Activated naive CD8-positive, alpha-beta T cell treated with anti-CD3 and anti-CD28 coated beads, Interleukin-2, amount 10 ng/mL, durations not matched to agents 7 days and 5 days (primary cell): ENCODE measurements around the gene RPL29. TPM values are rescaled to one million over a fixed set of nuclear protein-coding genes. Genes with fewer than 3 reads are reported as not detected.
A peak's percentile ranks its signal among the peaks of the same experiment; 100 is the strongest.

ENCODE experiments used
- ATAC-seq: fragments of 150-1000 bp; cut with Tn5 transposase; one replicate; pipeline ENCODE4 v1.10.0; 2021; ENCODE audit warnings: low read depth, moderate library complexity
- POLR2A ChIA-PET: fragments of 350-600 bp; sonication (Branson Sonifier 250); formaldehyde crosslinking; loops from one replicate; lab custom pipeline; 2021; ENCODE audit warnings: antibody characterized with exemption; lab: Charles Lee
- DNase-seq: peaks from one replicate; pipeline ENCODE4 v3.0.0; 2021
- H3K27ac Mint-ChIP-seq: one replicate; pipeline ENCODE4 v1.8.0; 2022; ENCODE audit warnings: mild to moderate bottlenecking, mixed read lengths
- H3K27me3 Mint-ChIP-seq: one replicate; pipeline ENCODE4 v1.8.0; 2022; ENCODE audit warnings: mild to moderate bottlenecking, moderate library complexity, mixed read lengths
- H3K36me3 Mint-ChIP-seq: one replicate; pipeline ENCODE4 v1.8.0; 2021; ENCODE audit warnings: mild to moderate bottlenecking, mixed read lengths
- H3K4me1 Mint-ChIP-seq: one replicate; pipeline ENCODE4 v1.8.0; 2021; ENCODE audit warnings: mixed read lengths
- H3K4me3 Mint-ChIP-seq: one replicate; pipeline ENCODE4 v1.8.0; 2022; ENCODE audit warnings: mild to moderate bottlenecking, moderate library complexity, mixed read lengths
- H3K9me3 Mint-ChIP-seq: one replicate; pipeline ENCODE4 v1.8.0; 2021; ENCODE audit warnings: mixed read lengths
- total RNA-seq, 2 experiments: library from RNA; stranded (reverse); gene quantifications; one replicate each; pipeline ENCODE4 v1.2.3, GENCODE V29; 2021

The RPL29 gene
- total RNA-seq, 2 experiments from 2014 or later: 1,076 to 1,089 TPM

DNA sequence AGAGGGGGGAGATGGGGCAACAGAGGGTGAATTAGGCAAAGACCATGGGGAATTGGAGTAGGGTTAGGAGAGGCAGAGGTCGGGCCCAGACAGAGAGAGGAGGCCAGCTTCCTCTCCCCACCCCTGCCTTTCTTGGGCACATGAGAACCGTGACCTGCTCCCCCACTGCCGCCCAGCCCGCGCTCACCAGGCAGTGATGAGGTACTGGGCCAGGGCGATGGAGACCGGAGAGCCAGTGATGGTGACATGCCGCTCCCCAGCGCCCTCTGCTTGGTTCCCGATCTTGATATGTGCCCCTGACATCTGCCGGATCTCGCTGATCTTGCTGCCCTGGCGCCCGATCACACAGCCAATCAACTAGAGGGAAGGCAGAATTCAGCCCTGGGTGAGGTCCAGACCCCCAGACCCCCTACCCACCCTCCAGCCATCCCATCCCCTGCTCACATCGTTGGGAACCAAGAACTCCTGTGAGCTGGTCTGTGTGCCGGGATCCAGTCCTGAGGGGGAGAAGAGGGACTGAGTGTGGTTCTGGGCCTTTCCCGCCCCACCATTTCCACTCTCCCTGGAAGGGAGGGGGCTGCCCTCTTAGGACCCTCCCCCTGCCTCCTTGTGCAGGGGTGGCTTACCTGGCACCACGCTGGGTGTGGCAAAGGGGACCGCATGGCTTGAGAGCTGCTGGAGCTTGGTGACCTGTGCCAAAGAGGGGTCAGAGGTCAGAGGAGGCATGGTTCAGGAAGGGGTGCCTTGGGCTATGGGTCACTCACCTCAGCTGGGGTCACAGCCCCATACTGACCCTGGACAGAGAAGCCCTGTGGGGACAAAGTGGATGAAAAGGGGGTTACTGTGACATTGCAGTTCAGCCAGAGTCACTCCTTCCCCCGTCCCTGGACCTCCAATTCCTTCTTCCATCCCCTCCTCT is 36.8 kb downstream of the RPL29 start:
- Mint-ChIP-seq H3K4me3 (no peak overlapping the region), H3K36me3 (peaks cover 2% of the 10 kb centered on the region), H3K27me3 (peaks cover 34% of the 10 kb centered on the region), H3K27ac (no peak overlapping the region), H3K9me3 (no peaks in the 10 kb centered on the region), H3K4me1 (peaks cover 2% of the 10 kb centered on the region)
- POLR2A ChIA-PET: interaction anchor here (0.6 kb wide), 1 partner anchor 21 kb away, joined by 3 read pairs; no protein-coding TSS in a partner anchor
- DNase-seq: no peak
- ATAC-seq: no peak

GRCh38 chr3:51957520-51958205 is 38.0 kb downstream of the RPL29 start:
- Mint-ChIP-seq H3K36me3 (peaks cover 2% of the 10 kb centered on the region), H3K4me1 (peaks cover 3% of the 10 kb centered on the region), H3K4me3 (no peak overlapping the region), H3K27me3 (peaks cover 43% of the 10 kb centered on the region), H3K27ac (no peak overlapping the region), H3K9me3 (no peaks in the 10 kb centered on the region)
- POLR2A ChIA-PET: interaction anchor here (1.6 kb wide), 1 partner anchor 15 kb away, joined by 8 read pairs; no protein-coding TSS in a partner anchor
- no peak for DNase-seq
- ATAC-seq: no peak

DNA sequence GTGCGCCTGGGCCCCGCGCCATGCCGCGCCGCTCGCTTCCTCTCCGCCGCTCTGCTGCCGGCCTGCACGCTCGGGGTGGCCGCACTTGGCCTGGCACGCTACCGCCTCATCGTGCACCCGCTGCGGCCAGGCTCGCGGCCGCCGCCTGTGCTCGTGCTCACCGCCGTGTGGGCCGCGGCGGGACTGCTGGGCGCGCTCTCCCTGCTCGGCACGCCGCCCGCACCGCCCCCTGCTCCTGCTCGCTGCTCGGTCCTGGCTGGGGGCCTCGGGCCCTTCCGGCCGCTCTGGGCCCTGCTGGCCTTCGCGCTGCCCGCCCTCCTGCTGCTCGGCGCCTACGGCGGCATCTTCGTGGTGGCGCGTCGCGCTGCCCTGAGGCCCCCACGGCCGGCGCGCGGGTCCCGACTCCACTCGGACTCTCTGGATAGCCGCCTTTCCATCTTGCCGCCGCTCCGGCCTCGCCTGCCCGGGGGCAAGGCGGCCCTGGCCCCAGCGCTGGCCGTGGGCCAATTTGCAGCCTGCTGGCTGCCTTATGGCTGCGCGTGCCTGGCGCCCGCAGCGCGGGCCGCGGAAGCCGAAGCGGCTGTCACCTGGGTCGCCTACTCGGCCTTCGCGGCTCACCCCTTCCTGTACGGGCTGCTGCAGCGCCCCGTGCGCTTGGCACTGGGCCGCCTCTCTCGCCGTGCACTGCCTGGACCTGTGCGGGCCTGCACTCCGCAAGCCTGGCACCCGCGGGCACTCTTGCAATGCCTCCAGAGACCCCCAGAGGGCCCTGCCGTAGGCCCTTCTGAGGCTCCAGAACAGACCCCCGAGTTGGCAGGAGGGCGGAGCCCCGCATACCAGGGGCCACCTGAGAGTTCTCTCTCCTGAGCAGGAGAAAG is 39.6 kb downstream of the RPL29 start:
- H3K9me3 Mint-ChIP-seq: no peaks in the 10 kb centered on the region
- POLR2A ChIA-PET: interaction anchor here (1.6 kb wide), 1 partner anchor 13 kb away, joined by 8 read pairs; no protein-coding TSS in a partner anchor
- H3K4me1 Mint-ChIP-seq: peaks cover 3% of the 10 kb centered on the region
- H3K27ac Mint-ChIP-seq: no peak overlapping the region
- H3K27me3 Mint-ChIP-seq: peaks cover 41% of the 10 kb centered on the region
- DNase-seq: peak; percentile 60
- peak overlapping the region; percentile 19 for H3K4me3 Mint-ChIP-seq
- ATAC-seq: peak; percentile 59
- peaks cover 2% of the 10 kb centered on the region for H3K36me3 Mint-ChIP-seq

GRCh38 chr3:51955175-51955892 is 40.4 kb downstream of the RPL29 start, which contains the start of gene GPR62:
GPR62 (plus strand) TSS chr3:51955381; CDS start chr3:51955653, 272 bp downstream.
- Mint-ChIP-seq H3K36me3 (peaks cover 2% of the 10 kb centered on the region), H3K27ac (no peak within 1 kb of the TSS), H3K4me1 (peaks cover 3% of the 10 kb centered on the region), H3K4me3 (no peak within 1 kb of the TSS), H3K27me3 (peaks cover 40% of the 10 kb centered on the region), H3K9me3 (no peaks in the 10 kb centered on the region)
- DNase-seq: no peak
- no peak for ATAC-seq
- POLR2A ChIA-PET: no interaction called here

DNA sequence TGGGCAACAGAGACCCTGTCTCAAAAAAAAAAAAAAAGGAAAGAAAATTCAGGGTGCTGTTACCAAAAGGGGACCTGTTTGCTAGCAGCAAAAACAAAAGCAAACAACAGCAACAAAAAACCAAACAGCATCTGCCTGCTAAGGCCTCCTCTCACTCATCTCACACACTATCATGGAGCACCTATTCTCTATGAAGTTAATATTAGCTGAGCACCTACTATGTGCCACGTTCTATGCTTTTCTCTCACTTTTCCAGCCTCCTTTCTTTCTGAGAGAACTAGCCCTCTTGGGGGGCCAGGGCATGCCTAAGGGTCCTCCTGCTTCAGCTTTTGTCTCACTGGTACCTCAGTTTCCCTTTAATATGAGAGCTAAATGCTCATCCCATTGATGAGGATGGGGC is 41.0 kb downstream of the RPL29 start:
- DNase-seq (no peak), ATAC-seq (no peak)
- H3K36me3 Mint-ChIP-seq: peaks cover 2% of the 10 kb centered on the region
- H3K4me1 Mint-ChIP-seq: peaks cover 3% of the 10 kb centered on the region
- H3K9me3 Mint-ChIP-seq: no peaks in the 10 kb centered on the region
- no peak overlapping the region for H3K4me3 Mint-ChIP-seq
- no peak overlapping the region for H3K27ac Mint-ChIP-seq
- POLR2A ChIA-PET: interaction anchor here (1.9 kb wide), 1 partner anchor 13 kb away, joined by 6 read pairs; the partner anchor contains the start of gene RRP9
- peaks cover 40% of the 10 kb centered on the region for H3K27me3 Mint-ChIP-seq

GRCh38 chr3:51954105-51954504 is 41.6 kb downstream of the RPL29 start:
- DNase-seq (no peak), ATAC-seq (no peak)
- no peak overlapping the region for H3K4me3 Mint-ChIP-seq
- no peaks in the 10 kb centered on the region for H3K9me3 Mint-ChIP-seq
- peaks cover 40% of the 10 kb centered on the region for H3K27me3 Mint-ChIP-seq
- peaks cover 3% of the 10 kb centered on the region for H3K4me1 Mint-ChIP-seq
- peaks cover 2% of the 10 kb centered on the region for H3K36me3 Mint-ChIP-seq
- no peak overlapping the region for H3K27ac Mint-ChIP-seq
- POLR2A ChIA-PET: interaction anchor here (1.9 kb wide), 1 partner anchor 13 kb away, joined by 6 read pairs; the partner anchor contains the start of gene RRP9

DNA sequence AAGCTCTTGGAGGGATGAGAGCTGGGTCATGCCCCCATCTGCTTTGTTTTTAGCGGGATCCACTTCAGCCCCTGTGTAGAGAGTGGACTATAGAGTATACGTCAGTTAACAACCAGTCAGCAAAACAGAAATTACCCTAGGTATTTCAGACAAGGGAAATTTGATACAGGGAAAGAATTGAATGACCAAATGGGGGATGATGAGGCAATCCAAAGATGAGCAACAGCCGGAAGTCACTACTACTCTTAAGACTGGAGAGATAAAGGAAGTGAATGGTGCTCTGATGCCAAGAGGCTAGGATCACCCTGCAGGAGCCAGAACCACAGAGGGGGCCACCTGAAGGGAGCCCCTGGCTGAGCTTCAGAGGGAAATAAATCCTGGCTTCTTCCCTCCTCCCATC is 42.2 kb downstream of the RPL29 start:
- H3K4me3 Mint-ChIP-seq: no peak overlapping the region
- H3K4me1 Mint-ChIP-seq: peaks cover 3% of the 10 kb centered on the region
- POLR2A ChIA-PET: interaction anchor here (1.9 kb wide), 1 partner anchor 12 kb away, joined by 6 read pairs; the partner anchor contains the start of gene RRP9
- peaks cover 40% of the 10 kb centered on the region for H3K27me3 Mint-ChIP-seq
- no peaks in the 10 kb centered on the region for H3K9me3 Mint-ChIP-seq
- peaks cover 2% of the 10 kb centered on the region for H3K36me3 Mint-ChIP-seq
- no peak for ATAC-seq
- no peak for DNase-seq
- no peak overlapping the region for H3K27ac Mint-ChIP-seq

DNA sequence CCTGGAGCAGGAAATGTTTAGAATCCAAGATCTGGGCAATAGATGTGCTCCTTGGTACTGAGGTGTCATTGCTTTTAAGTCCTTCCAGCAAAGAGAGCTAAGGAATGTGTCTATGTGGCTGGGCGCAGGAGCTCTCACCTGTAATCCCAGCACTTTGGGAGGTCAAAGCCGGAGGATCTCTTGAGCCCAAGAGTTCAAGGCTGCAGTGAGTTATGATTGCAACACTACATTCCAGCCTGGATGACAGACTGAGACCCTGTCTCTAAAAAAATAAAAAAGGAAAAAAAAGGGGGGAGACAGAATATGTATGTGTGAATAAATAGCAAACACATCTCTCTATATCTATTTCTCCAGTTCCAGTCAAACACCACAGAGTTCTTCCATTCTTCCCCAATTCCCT is 44.8 kb downstream of the RPL29 start:
- peaks cover 2% of the 10 kb centered on the region for H3K4me1 Mint-ChIP-seq
- no peak for DNase-seq
- no peak overlapping the region for H3K27ac Mint-ChIP-seq
- ATAC-seq: no peak
- POLR2A ChIA-PET: no interaction called here
- no peak overlapping the region for H3K4me3 Mint-ChIP-seq
- H3K9me3 Mint-ChIP-seq: no peaks in the 10 kb centered on the region
- no peaks in the 10 kb centered on the region for H3K36me3 Mint-ChIP-seq
- peaks cover 29% of the 10 kb centered on the region for H3K27me3 Mint-ChIP-seq

DNA sequence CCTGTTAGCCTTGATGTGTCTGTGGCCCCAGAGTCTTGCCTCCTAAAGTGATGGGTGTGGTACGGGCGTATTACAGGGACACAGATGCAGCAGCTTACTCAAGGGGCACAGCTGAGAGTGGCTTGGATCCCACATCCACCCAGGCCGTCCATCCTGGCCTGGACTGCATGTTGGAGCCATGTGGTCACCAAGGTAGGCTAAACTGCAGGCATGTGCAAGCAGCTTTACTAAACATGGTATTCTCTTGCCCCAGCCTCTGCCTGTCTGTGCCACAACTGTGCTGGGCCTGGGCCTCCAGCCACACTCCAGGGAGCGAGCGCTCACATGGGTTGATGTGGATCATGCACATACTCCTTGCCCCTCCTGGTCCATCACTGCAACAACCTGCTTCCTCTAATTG is 46.6 kb downstream of the RPL29 start:
- peaks cover 16% of the 10 kb centered on the region for H3K27me3 Mint-ChIP-seq
- no peak overlapping the region for H3K27ac Mint-ChIP-seq
- no peak for ATAC-seq
- no peaks in the 10 kb centered on the region for H3K36me3 Mint-ChIP-seq
- no peaks in the 10 kb centered on the region for H3K9me3 Mint-ChIP-seq
- peaks cover 4% of the 10 kb centered on the region for H3K4me1 Mint-ChIP-seq
- no peak overlapping the region for H3K4me3 Mint-ChIP-seq
- POLR2A ChIA-PET: no interaction called here
- peak; percentile 4 for DNase-seq

GRCh38 chr3:51948016-51948580 is 47.6 kb downstream of the RPL29 start:
- H3K4me3 Mint-ChIP-seq: no peak overlapping the region
- POLR2A ChIA-PET: no interaction called here
- H3K36me3 Mint-ChIP-seq: no peaks in the 10 kb centered on the region
- H3K9me3 Mint-ChIP-seq: no peaks in the 10 kb centered on the region
- peaks cover 5% of the 10 kb centered on the region for H3K4me1 Mint-ChIP-seq
- no peak overlapping the region for H3K27ac Mint-ChIP-seq
- ATAC-seq: no peak
- H3K27me3 Mint-ChIP-seq: peaks cover 6% of the 10 kb centered on the region
- DNase-seq: peak; percentile 15

GRCh38 chr3:51947215-51947900 is 48.3 kb downstream of the RPL29 start:
- Mint-ChIP-seq H3K4me3 (no peak overlapping the region), H3K4me1 (peaks cover 7% of the 10 kb centered on the region), H3K27ac (no peak overlapping the region), H3K27me3 (peaks cover 2% of the 10 kb centered on the region), H3K36me3 (no peaks in the 10 kb centered on the region), H3K9me3 (no peaks in the 10 kb centered on the region)
- ATAC-seq (no peak), DNase-seq (peak; percentile 18)
- POLR2A ChIA-PET: no interaction called here
